Ecto neural progenitor cell (in vitro differentiated cells): ENCODE measurements around the gene AUTS2.
A peak's percentile ranks its signal among the peaks of the same experiment; 100 is the strongest.
"Not testable (repeated sequence)": the region's sequence is repeated elsewhere in the genome, so short reads cannot be mapped to it uniquely, and the experiment has no call there.

ENCODE experiments used
- DNase-seq: peaks from one replicate; pipeline ENCODE4 v3.0.0-alpha.2; 2018; ENCODE audit warnings: low spot score

AUTS2 gene

GRCh38 chr7:70782796-70783195 is 1184.5 kb downstream of the AUTS2 start:
- DNase-seq: no peak

- DNase-seq: no peak
Observed at GRCh38 chr7:70785427-70785826, 1187.2 kb downstream of the AUTS2 start.

GRCh38 chr7:70786076-70786475 is 1187.8 kb downstream of the AUTS2 start:
- DNase-seq: no peak

- no peak for DNase-seq
Observed at GRCh38 chr7:70787286-70787685, 1189.0 kb downstream of the AUTS2 start.

- no peak for DNase-seq
Observed at GRCh38 chr7:70787771-70788170, 1189.5 kb downstream of the AUTS2 start.

GRCh38 chr7:70788276-70788675 is 1190.0 kb downstream of the AUTS2 start:
- no peak for DNase-seq

- no peak for DNase-seq
Observed at GRCh38 chr7:70789481-70790214, 1191.4 kb downstream of the AUTS2 start.

GRCh38 chr7:70790215-70791073 is 1192.2 kb downstream of the AUTS2 start:
- no peak for DNase-seq

GRCh38 chr7:70791341-70791740 is 1193.1 kb downstream of the AUTS2 start:
- no peak for DNase-seq

GRCh38 chr7:70793060-70793459 is 1194.8 kb downstream of the AUTS2 start:
- no peak for DNase-seq

GRCh38 chr7:70793821-70794220 is 1195.5 kb downstream of the AUTS2 start:
- no peak for DNase-seq

- no peak for DNase-seq
Observed at GRCh38 chr7:70794962-70795361, 1196.7 kb downstream of the AUTS2 start.

GRCh38 chr7:70795948-70796347 is 1197.7 kb downstream of the AUTS2 start:
- DNase-seq: no peak

GRCh38 chr7:70797109-70797514 is 1198.8 kb downstream of the AUTS2 start:
- no peak for DNase-seq

- DNase-seq: no peak
Observed at GRCh38 chr7:70799841-70800405, 1201.6 kb downstream of the AUTS2 start.

- DNase-seq: no peak
Observed at GRCh38 chr7:70805360-70805759, 1207.1 kb downstream of the AUTS2 start.

- no peak for DNase-seq
Observed at GRCh38 chr7:70807650-70808049, 1209.4 kb downstream of the AUTS2 start.

- DNase-seq: no peak
Observed at GRCh38 chr7:70808876-70809275, 1210.6 kb downstream of the AUTS2 start.

- DNase-seq: no peak
Observed at GRCh38 chr7:70810558-70811139, 1212.4 kb downstream of the AUTS2 start.

- no peak for DNase-seq
Observed at GRCh38 chr7:70812511-70812910, 1214.2 kb downstream of the AUTS2 start.

- DNase-seq: not testable (repeated sequence)
Observed at GRCh38 chr7:70822490-70822889, 1224.2 kb downstream of the AUTS2 start.

- DNase-seq: peak; percentile 84
Observed at GRCh38 chr7:70829221-70830059, 1231.2 kb downstream of the AUTS2 start.
